ENCODE data around the gene SH3RF3.

DNA sequence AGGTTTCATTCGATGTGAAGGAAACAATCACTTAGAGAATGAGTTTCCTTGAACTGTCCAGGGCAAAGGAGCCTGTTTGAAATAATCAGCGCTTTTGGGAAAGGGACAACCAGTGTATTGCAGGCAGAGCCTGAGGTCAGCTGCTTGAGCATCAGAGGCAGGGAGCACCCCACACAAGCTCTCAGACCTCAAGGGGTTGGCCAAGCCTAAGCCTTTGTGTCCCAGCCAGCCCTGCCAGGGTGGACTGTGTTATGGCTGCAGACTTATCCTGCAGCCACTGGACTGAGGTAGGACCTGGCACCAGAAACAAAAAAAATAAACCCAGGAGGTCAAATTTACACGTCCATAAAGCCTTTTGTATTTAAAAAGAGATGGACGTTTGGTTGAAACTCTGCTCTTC is 256.5 kb downstream of the SH3RF3 start:
- TF ChIP-seq EZH2phosphoT487 (IDR thresholded peaks at IDR 0.05) (no peak), EZH2 (IDR thresholded peaks at IDR 0.05) (no peak)
- TF ChIP-seq, protein P1, sequence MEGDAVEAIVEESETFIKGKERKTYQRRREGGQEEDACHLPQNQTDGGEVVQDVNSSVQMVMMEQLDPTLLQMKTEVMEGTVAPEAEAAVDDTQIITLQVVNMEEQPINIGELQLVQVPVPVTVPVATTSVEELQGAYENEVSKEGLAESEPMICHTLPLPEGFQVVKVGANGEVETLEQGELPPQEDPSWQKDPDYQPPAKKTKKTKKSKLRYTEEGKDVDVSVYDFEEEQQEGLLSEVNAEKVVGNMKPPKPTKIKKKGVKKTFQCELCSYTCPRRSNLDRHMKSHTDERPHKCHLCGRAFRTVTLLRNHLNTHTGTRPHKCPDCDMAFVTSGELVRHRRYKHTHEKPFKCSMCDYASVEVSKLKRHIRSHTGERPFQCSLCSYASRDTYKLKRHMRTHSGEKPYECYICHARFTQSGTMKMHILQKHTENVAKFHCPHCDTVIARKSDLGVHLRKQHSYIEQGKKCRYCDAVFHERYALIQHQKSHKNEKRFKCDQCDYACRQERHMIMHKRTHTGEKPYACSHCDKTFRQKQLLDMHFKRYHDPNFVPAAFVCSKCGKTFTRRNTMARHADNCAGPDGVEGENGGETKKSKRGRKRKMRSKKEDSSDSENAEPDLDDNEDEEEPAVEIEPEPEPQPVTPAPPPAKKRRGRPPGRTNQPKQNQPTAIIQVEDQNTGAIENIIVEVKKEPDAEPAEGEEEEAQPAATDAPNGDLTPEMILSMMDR (IDR thresholded peaks at IDR 0.05): no peak
